ENCODE measurements around the gene RETN. TPM values are rescaled to one million over a fixed set of nuclear protein-coding genes. Genes with fewer than 3 reads are reported as not detected.

Gene RETN
- total and polyA plus RNA-seq, 2 donors from 2014 or later: 1.1 TPM; not detected in 1

DNA sequence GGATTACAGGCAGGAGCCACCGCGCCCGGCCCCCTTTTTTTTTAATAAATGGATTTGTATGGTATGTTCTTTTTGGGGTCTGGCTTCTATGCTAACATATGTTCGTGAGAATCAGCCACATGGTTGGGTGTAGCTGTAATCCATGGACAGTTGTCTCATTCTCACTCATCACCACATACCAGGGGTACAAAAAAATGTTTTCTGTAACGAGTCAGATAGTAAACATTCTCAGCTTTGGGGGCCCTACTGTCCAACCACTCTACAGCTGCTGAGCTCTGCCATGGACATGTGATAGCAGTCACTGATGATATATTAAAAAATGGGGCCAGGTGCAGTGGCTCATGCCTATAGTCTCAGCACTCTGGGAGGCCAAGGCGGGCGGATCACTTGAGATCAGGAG lies 5.1 kb upstream of the RETN start:
- TF ChIP-seq, protein P1, sequence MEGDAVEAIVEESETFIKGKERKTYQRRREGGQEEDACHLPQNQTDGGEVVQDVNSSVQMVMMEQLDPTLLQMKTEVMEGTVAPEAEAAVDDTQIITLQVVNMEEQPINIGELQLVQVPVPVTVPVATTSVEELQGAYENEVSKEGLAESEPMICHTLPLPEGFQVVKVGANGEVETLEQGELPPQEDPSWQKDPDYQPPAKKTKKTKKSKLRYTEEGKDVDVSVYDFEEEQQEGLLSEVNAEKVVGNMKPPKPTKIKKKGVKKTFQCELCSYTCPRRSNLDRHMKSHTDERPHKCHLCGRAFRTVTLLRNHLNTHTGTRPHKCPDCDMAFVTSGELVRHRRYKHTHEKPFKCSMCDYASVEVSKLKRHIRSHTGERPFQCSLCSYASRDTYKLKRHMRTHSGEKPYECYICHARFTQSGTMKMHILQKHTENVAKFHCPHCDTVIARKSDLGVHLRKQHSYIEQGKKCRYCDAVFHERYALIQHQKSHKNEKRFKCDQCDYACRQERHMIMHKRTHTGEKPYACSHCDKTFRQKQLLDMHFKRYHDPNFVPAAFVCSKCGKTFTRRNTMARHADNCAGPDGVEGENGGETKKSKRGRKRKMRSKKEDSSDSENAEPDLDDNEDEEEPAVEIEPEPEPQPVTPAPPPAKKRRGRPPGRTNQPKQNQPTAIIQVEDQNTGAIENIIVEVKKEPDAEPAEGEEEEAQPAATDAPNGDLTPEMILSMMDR (IDR thresholded peaks at IDR 0.05; ENCODE audit: borderline replicate concordance, extremely low read depth, insufficient read depth): no peak
- no peak for DNase-seq
- Histone ChIP-seq H3K4me3 (ENCODE audit: low read length in 3 of 3) (no peak overlapping the region), H3K27me3 (ENCODE audit: control insufficient read depth, insufficient read depth, low read length) (no peaks in the 10 kb centered on the region), H3K4me1 (ENCODE audit: control insufficient read depth in 2 of 3, insufficient read depth in 2 of 3, low read depth in 1 of 3, low read length in 3 of 3) (no peaks in the 10 kb centered on the region), H3K9ac (ENCODE audit: low read length in 3 of 3) (no peak overlapping the region), H3K9me3 (ENCODE audit: control insufficient read depth in 2 of 3, insufficient read depth in 1 of 3, low read length in 3 of 3) (no peaks in the 10 kb centered on the region), H3K36me3 (ENCODE audit: control insufficient read depth in 2 of 3, insufficient read depth in 3 of 3, low read length in 3 of 3) (no peaks in the 10 kb centered on the region), H3K27ac (ENCODE audit: low read depth in 2 of 2, low read length in 2 of 2) (no peak overlapping the region)
- intact Hi-C loops (cut with DNase I): no loop called here
- FAIRE-seq: no peak

DNA sequence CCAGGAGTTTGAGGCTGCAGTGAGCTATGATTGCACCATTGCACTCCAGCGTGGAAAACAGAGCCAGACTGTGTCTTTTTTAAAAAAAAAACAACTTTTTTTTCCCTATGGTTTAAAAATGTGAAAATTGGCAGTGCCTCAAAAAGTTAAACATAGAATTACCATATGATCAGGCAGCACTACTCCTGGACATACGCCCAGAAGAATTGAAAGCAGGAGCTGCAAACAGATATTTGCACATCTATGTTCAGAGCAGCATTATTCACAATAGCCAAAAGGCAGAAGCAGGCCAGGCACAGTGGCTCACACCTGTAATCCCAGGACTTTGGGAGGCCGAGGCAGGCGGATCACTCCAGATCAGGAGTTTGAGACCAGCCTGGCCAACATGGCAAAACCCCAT lies 3.8 kb upstream of the RETN start:
- no peak overlapping the region for H3K27ac ChIP-seq (ENCODE audit: low read depth in 2 of 2, low read length in 2 of 2)
- no peaks in the 10 kb centered on the region for H3K4me1 ChIP-seq (ENCODE audit: control insufficient read depth in 2 of 3, insufficient read depth in 2 of 3, low read depth in 1 of 3, low read length in 3 of 3)
- DNase-seq: no peak
- H3K4me3 ChIP-seq (ENCODE audit: low read length in 3 of 3): no peak overlapping the region
- intact Hi-C loops (cut with DNase I): no loop called here
- no peak for FAIRE-seq
- H3K9ac ChIP-seq (ENCODE audit: low read length in 3 of 3): no peak overlapping the region
- TF ChIP-seq, protein P1 (IDR thresholded peaks at IDR 0.05; ENCODE audit: borderline replicate concordance, extremely low read depth, insufficient read depth): no peak
- no peaks in the 10 kb centered on the region for H3K36me3 ChIP-seq (ENCODE audit: control insufficient read depth in 2 of 3, insufficient read depth in 3 of 3, low read length in 3 of 3)
- peaks cover 2% of the 10 kb centered on the region for H3K27me3 ChIP-seq (ENCODE audit: control insufficient read depth, insufficient read depth, low read length)
- no peaks in the 10 kb centered on the region for H3K9me3 ChIP-seq (ENCODE audit: control insufficient read depth in 2 of 3, insufficient read depth in 1 of 3, low read length in 3 of 3)

DNA sequence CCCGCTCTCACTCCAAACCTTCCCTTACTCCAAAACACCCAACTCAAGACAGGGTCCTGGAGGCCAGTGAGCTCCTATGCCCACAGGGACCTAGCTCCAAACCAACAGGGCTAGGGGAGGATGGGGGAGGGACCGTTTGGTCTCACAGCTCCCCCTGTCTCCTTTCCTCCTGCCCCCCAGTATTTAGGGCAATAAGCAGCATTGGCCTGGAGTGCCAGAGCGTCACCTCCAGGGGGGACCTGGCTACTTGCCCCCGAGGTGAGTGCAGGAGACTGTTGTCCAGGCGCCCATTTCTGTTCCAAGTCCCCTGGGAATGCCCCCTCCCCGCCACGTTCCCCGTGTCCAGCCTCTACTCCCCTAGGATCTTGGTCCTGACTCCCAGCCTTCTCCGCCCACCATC lies 792 bp downstream of the RETN start:
- intact Hi-C loops (cut with DNase I): no loop called here
- Histone ChIP-seq H3K27ac (ENCODE audit: low read depth in 2 of 2, low read length in 2 of 2) (no peak overlapping the region), H3K27me3 (ENCODE audit: control insufficient read depth, insufficient read depth, low read length) (peaks cover 2% of the 10 kb centered on the region), H3K36me3 (ENCODE audit: control insufficient read depth in 2 of 3, insufficient read depth in 3 of 3, low read length in 3 of 3) (no peaks in the 10 kb centered on the region), H3K4me1 (ENCODE audit: control insufficient read depth in 2 of 3, insufficient read depth in 2 of 3, low read depth in 1 of 3, low read length in 3 of 3) (no peaks in the 10 kb centered on the region), H3K4me3 (ENCODE audit: low read length in 3 of 3) (no peak overlapping the region), H3K9ac (ENCODE audit: low read length in 3 of 3) (no peak overlapping the region), H3K9me3 (ENCODE audit: control insufficient read depth in 2 of 3, insufficient read depth in 1 of 3, low read length in 3 of 3) (peaks cover 0 to 4% (median 0%) of the 10 kb centered on the region in 3 donors)
- FAIRE-seq (no peak), DNase-seq (no peak)
- TF ChIP-seq, protein P1 (IDR thresholded peaks at IDR 0.05; ENCODE audit: borderline replicate concordance, extremely low read depth, insufficient read depth): no peak

DNA sequence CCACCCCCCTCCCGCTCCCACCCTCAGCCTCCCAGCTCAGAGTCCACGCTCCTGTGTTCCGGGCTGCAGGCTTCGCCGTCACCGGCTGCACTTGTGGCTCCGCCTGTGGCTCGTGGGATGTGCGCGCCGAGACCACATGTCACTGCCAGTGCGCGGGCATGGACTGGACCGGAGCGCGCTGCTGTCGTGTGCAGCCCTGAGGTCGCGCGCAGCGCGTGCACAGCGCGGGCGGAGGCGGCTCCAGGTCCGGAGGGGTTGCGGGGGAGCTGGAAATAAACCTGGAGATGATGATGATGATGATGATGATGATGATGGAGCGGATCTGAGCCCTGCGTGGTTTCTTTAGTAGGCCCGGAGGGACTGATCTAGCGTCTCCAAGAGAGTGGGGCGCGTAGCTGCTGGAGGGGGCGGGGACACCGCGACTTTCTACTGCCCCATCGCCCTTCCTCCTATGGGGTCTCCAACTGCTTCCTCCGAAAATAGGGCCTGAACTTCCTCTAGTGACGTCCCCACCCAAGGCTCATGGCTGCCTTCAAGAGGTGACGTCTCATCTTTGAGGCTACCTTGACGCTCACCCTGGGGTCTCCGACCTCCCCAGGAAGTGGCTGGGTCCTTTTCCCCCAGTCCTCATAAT lies 1.4 kb downstream of the RETN start:
- peak in 4 of 5 donors; percentile 49 to 73 (median 67) for DNase-seq
- no peaks in the 10 kb centered on the region for H3K4me1 ChIP-seq (ENCODE audit: control insufficient read depth in 2 of 3, insufficient read depth in 2 of 3, low read depth in 1 of 3, low read length in 3 of 3)
- peaks cover 2% of the 10 kb centered on the region for H3K27me3 ChIP-seq (ENCODE audit: control insufficient read depth, insufficient read depth, low read length)
- H3K4me3 ChIP-seq (ENCODE audit: low read length in 3 of 3): no peak overlapping the region
- intact Hi-C loops (cut with DNase I): no loop called here
- peaks cover 0 to 4% (median 0%) of the 10 kb centered on the region in 3 donors for H3K9me3 ChIP-seq (ENCODE audit: control insufficient read depth in 2 of 3, insufficient read depth in 1 of 3, low read length in 3 of 3)
- no peak overlapping the region for H3K27ac ChIP-seq (ENCODE audit: low read depth in 2 of 2, low read length in 2 of 2)
- H3K36me3 ChIP-seq (ENCODE audit: control insufficient read depth in 2 of 3, insufficient read depth in 3 of 3, low read length in 3 of 3): no peaks in the 10 kb centered on the region
- no peak for FAIRE-seq
- TF ChIP-seq, protein P1 (IDR thresholded peaks at IDR 0.05; ENCODE audit: borderline replicate concordance, extremely low read depth, insufficient read depth): no peak
- no peak overlapping the region for H3K9ac ChIP-seq (ENCODE audit: low read length in 3 of 3)
